ENCODE results near the gene SLC9A3.

Gene SLC9A3

GRCh38 chr5:485113-485945, 38.9 kb downstream of the SLC9A3 start:
- ChIA-PET CTCF (no interaction called here), POLR2A (no interaction called here)
- DNase-seq (ENCODE audit: low read depth, low spot score): no peak
- TF ChIP-seq CTCF (IDR thresholded peaks at IDR 0.05; ENCODE audit: insufficient read depth, low read length, missing control alignments): no peak
- H3K4me3 ChIP-seq (ENCODE audit: low read depth, low read length): no peak overlapping the region

GRCh38 chr5:484556-484955, 39.7 kb downstream of the SLC9A3 start:
- no peak for TF ChIP-seq CTCF (IDR thresholded peaks at IDR 0.05; ENCODE audit: insufficient read depth, low read length, missing control alignments)
- no peak for DNase-seq (ENCODE audit: low read depth, low spot score)
- POLR2A ChIA-PET: no interaction called here
- CTCF ChIA-PET: no interaction called here
- H3K4me3 ChIP-seq (ENCODE audit: low read depth, low read length): no peak overlapping the region

- POLR2A ChIA-PET: no interaction called here
- no peak overlapping the region for H3K4me3 ChIP-seq (ENCODE audit: low read depth, low read length)
- CTCF ChIA-PET: no interaction called here
- no peak for TF ChIP-seq CTCF (IDR thresholded peaks at IDR 0.05; ENCODE audit: insufficient read depth, low read length, missing control alignments)
- DNase-seq (ENCODE audit: low read depth, low spot score): no peak
Observed at GRCh38 chr5:483434-484140, 40.7 kb downstream of the SLC9A3 start.

- no peak overlapping the region for H3K4me3 ChIP-seq (ENCODE audit: low read depth, low read length)
- CTCF ChIA-PET: no interaction called here
- TF ChIP-seq CTCF (IDR thresholded peaks at IDR 0.05; ENCODE audit: insufficient read depth, low read length, missing control alignments): no peak
- no peak for DNase-seq (ENCODE audit: low read depth, low spot score)
- POLR2A ChIA-PET: no interaction called here
Observed at GRCh38 chr5:483011-483410, 41.2 kb downstream of the SLC9A3 start.

GRCh38 chr5:482506-482905, 41.7 kb downstream of the SLC9A3 start:
- ChIA-PET POLR2A (no interaction called here), CTCF (no interaction called here)
- H3K4me3 ChIP-seq (ENCODE audit: low read depth, low read length): no peak overlapping the region
- TF ChIP-seq CTCF (IDR thresholded peaks at IDR 0.05; ENCODE audit: insufficient read depth, low read length, missing control alignments): no peak
- no peak for DNase-seq (ENCODE audit: low read depth, low spot score)

GRCh38 chr5:482021-482420, 42.2 kb downstream of the SLC9A3 start:
- DNase-seq (ENCODE audit: low read depth, low spot score): no peak
- ChIA-PET POLR2A (no interaction called here), CTCF (no interaction called here)
- TF ChIP-seq CTCF (IDR thresholded peaks at IDR 0.05; ENCODE audit: insufficient read depth, low read length, missing control alignments): no peak
- H3K4me3 ChIP-seq (ENCODE audit: low read depth, low read length): no peak overlapping the region
